Measurements from ENCODE around the gene RBKS. TPM values are rescaled to one million over a fixed set of nuclear protein-coding genes. Genes with fewer than 3 reads are reported as not detected.
A peak's percentile ranks its signal among the peaks of the same experiment; 100 is the strongest.
"Not testable (repeated sequence)": the region's sequence is repeated elsewhere in the genome, so short reads cannot be mapped to it uniquely, and the experiment has no call there.

Gene RBKS
- total and polyA plus RNA-seq, 2 donors (not counting 1 experiment from before 2014, with no cell fraction given) = 1.3 to 2.6 TPM

- no peaks in the 10 kb centered on the region for H3K79me2 ChIP-seq (ENCODE audit: control insufficient read depth, insufficient read depth, low read length)
- no peak overlapping the region for H3K9ac ChIP-seq (ENCODE audit: insufficient read depth, low read length)
- H3K4me3 ChIP-seq (replicated peaks in 1 of 4; ENCODE audit: control extremely low read depth in 1 of 4, insufficient read depth in 1 of 4, low read depth in 3 of 4, low read length in 4 of 4) = no peak overlapping the region
- no peak overlapping the region for H3K4me2 ChIP-seq (ENCODE audit: extremely low read depth, insufficient read depth, low read length)
- H3K9me3 ChIP-seq (ENCODE audit: control insufficient read depth, insufficient read depth, low read depth, low read length) = no peaks in the 10 kb centered on the region
- DNase-seq (ENCODE audit: low read depth in 2 of 2) = no peak
- H2AFZ ChIP-seq (ENCODE audit: low read length) = peak overlapping the region; percentile 48
- TF ChIP-seq EZH2 (IDR thresholded peaks at IDR 0.05; ENCODE audit: low read length, missing control alignments) = no peak
- TF ChIP-seq, protein P1, sequence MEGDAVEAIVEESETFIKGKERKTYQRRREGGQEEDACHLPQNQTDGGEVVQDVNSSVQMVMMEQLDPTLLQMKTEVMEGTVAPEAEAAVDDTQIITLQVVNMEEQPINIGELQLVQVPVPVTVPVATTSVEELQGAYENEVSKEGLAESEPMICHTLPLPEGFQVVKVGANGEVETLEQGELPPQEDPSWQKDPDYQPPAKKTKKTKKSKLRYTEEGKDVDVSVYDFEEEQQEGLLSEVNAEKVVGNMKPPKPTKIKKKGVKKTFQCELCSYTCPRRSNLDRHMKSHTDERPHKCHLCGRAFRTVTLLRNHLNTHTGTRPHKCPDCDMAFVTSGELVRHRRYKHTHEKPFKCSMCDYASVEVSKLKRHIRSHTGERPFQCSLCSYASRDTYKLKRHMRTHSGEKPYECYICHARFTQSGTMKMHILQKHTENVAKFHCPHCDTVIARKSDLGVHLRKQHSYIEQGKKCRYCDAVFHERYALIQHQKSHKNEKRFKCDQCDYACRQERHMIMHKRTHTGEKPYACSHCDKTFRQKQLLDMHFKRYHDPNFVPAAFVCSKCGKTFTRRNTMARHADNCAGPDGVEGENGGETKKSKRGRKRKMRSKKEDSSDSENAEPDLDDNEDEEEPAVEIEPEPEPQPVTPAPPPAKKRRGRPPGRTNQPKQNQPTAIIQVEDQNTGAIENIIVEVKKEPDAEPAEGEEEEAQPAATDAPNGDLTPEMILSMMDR (conservative IDR thresholded peaks at IDR 0.05 in 1 of 2, IDR thresholded peaks at IDR 0.05 in 1 of 2; ENCODE audit: low read depth in 1 of 2, low read length in 2 of 2) = no peak
- H3K27ac ChIP-seq (ENCODE audit: insufficient read depth, low read length) = no peak overlapping the region
- no peaks in the 10 kb centered on the region for H3K36me3 ChIP-seq (ENCODE audit: control insufficient read depth, insufficient read depth, low read length)
- no peaks in the 10 kb centered on the region for H4K20me1 ChIP-seq (ENCODE audit: control insufficient read depth, extremely low read depth, insufficient read depth, low read length)
- H3K27me3 ChIP-seq (ENCODE audit: control insufficient read depth, insufficient read depth, low read length) = no peaks in the 10 kb centered on the region
- H3K4me1 ChIP-seq (ENCODE audit: control insufficient read depth, extremely low read depth, insufficient read depth, low read length) = peaks cover 2% of the 10 kb centered on the region
Observed at GRCh38 chr2:27766287-27766661, 123.9 kb downstream of the RBKS start.

- Histone ChIP-seq H3K79me2 (ENCODE audit: control insufficient read depth, insufficient read depth, low read length) (no peaks in the 10 kb centered on the region), H3K9ac (ENCODE audit: insufficient read depth, low read length) (no peak overlapping the region), H3K27ac (ENCODE audit: insufficient read depth, low read length) (no peak overlapping the region), H2AFZ (ENCODE audit: low read length) (peak overlapping the region; percentile 48), H3K4me3 (replicated peaks in 1 of 4; ENCODE audit: control extremely low read depth in 1 of 4, insufficient read depth in 1 of 4, low read depth in 3 of 4, low read length in 4 of 4) (peak overlapping the region in 2 of 4 experiments; percentile 15 to 25), H3K27me3 (ENCODE audit: control insufficient read depth, insufficient read depth, low read length) (no peaks in the 10 kb centered on the region), H4K20me1 (ENCODE audit: control insufficient read depth, extremely low read depth, insufficient read depth, low read length) (no peaks in the 10 kb centered on the region), H3K4me2 (ENCODE audit: extremely low read depth, insufficient read depth, low read length) (no peak overlapping the region), H3K4me1 (ENCODE audit: control insufficient read depth, extremely low read depth, insufficient read depth, low read length) (peaks cover 4% of the 10 kb centered on the region), H3K36me3 (ENCODE audit: control insufficient read depth, insufficient read depth, low read length) (no peaks in the 10 kb centered on the region), H3K9me3 (ENCODE audit: control insufficient read depth, insufficient read depth, low read depth, low read length) (no peaks in the 10 kb centered on the region)
- peak; percentile 24 to 66 for DNase-seq (ENCODE audit: low read depth in 2 of 2)
- TF ChIP-seq, protein P1 (conservative IDR thresholded peaks at IDR 0.05 in 1 of 2, IDR thresholded peaks at IDR 0.05 in 1 of 2; ENCODE audit: low read depth in 1 of 2, low read length in 2 of 2) = no peak
- no peak for TF ChIP-seq EZH2 (IDR thresholded peaks at IDR 0.05; ENCODE audit: low read length, missing control alignments)
Observed at GRCh38 chr2:27765621-27766286, 124.4 kb downstream of the RBKS start.

DNA sequence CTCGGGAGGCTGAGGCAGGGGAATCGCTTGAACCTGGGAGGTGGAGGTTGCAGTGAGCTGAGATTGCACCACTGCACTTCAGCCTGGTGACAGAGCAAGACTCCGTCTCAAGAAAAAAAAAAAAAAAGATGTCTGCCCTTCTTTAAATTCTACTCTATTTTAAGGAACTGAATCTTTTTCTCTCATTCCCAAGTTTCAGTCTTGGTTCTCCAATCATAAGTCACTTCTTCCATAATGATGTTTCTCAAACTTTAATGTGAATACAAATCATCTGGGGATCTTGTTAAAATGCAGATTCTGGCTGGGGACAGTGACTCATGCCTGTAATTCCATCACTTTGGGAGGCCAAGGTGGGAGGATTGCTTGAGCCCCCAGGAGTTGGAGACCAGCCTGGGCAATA, 125.7 kb downstream of the RBKS start:
- not testable (repeated sequence) for H3K9ac ChIP-seq (ENCODE audit: insufficient read depth, low read length); H3K36me3 ChIP-seq (ENCODE audit: control insufficient read depth, insufficient read depth, low read length); H3K4me2 ChIP-seq (ENCODE audit: extremely low read depth, insufficient read depth, low read length); H3K4me1 ChIP-seq (ENCODE audit: control insufficient read depth, extremely low read depth, insufficient read depth, low read length); H3K79me2 ChIP-seq (ENCODE audit: control insufficient read depth, insufficient read depth, low read length); H3K27ac ChIP-seq (ENCODE audit: insufficient read depth, low read length); H3K27me3 ChIP-seq (ENCODE audit: control insufficient read depth, insufficient read depth, low read length); H3K9me3 ChIP-seq (ENCODE audit: control insufficient read depth, insufficient read depth, low read depth, low read length); DNase-seq (ENCODE audit: low read depth in 2 of 2); H3K4me3 ChIP-seq (replicated peaks in 1 of 4; ENCODE audit: control extremely low read depth in 1 of 4, insufficient read depth in 1 of 4, low read depth in 3 of 4, low read length in 4 of 4); H4K20me1 ChIP-seq (ENCODE audit: control insufficient read depth, extremely low read depth, insufficient read depth, low read length); H2AFZ ChIP-seq (ENCODE audit: low read length)
